BJ (cell line): Measurements from ENCODE around the gene VOPP1. TPM values are rescaled to one million over a fixed set of nuclear protein-coding genes. Genes with fewer than 3 reads are reported as not detected.

ENCODE experiments used
- CTCF ChIA-PET: fragments of 350-600 bp; formaldehyde crosslinking; extraction: SDS; loops from one replicate; lab custom pipeline; 2021; ENCODE audit warnings: antibody characterized with exemption, inconsistent platforms; lab: Yijun Ruan, JAX
- POLR2A ChIA-PET: fragments of 300-600 bp; sonication (Branson Sonifier 250); formaldehyde crosslinking; extraction: SDS; loops from one replicate; lab custom pipeline; 2021; ENCODE audit warnings: antibody characterized with exemption; lab: Charles Lee
- DNase-seq: peaks from one replicate; pipeline ENCODE4 v3.0.0-alpha.2; 2011; ENCODE audit warnings: low read depth
- H3K27me3 ChIP-seq: 2 replicates; pipeline ENCODE4 v1.6.0; 2011; ENCODE audit warnings: low read length; ENCODE audit not compliant: control insufficient read depth, insufficient read depth
- H3K36me3 ChIP-seq: 2 replicates; pipeline ENCODE4 v1.5.1; 2011; ENCODE audit warnings: low read length; ENCODE audit not compliant: control insufficient read depth, insufficient read depth
- H3K4me3 ChIP-seq: 2 replicates; pipeline ENCODE4 v1.5.1; 2011; ENCODE audit warnings: low read depth, mild to moderate bottlenecking, control low read depth, low read length
- polyA plus RNA-seq: library from polyadenylated mRNA; depleted of rRNA; stranded (reverse); fragments of >200 nt; gene quantifications from 2 replicates; pipeline ENCODE4 v1.2.3, GENCODE V29; 2011
- TF ChIP-seq, protein P1 (sequence below): IDR thresholded peaks from 2 replicates; pipeline ENCODE4 v1.5.1; 2011; ENCODE audit warnings: low read depth, mild to moderate bottlenecking, control low read depth, inconsistent platforms, low read length, moderate library complexity; ENCODE audit not compliant: insufficient read depth

Gene VOPP1
- polyA plus RNA-seq, 1 experiment = 83.7 TPM

GRCh38 chr7:55504093-55504859 lies 68.0 kb downstream of the VOPP1 start:
- TF ChIP-seq, protein P1, sequence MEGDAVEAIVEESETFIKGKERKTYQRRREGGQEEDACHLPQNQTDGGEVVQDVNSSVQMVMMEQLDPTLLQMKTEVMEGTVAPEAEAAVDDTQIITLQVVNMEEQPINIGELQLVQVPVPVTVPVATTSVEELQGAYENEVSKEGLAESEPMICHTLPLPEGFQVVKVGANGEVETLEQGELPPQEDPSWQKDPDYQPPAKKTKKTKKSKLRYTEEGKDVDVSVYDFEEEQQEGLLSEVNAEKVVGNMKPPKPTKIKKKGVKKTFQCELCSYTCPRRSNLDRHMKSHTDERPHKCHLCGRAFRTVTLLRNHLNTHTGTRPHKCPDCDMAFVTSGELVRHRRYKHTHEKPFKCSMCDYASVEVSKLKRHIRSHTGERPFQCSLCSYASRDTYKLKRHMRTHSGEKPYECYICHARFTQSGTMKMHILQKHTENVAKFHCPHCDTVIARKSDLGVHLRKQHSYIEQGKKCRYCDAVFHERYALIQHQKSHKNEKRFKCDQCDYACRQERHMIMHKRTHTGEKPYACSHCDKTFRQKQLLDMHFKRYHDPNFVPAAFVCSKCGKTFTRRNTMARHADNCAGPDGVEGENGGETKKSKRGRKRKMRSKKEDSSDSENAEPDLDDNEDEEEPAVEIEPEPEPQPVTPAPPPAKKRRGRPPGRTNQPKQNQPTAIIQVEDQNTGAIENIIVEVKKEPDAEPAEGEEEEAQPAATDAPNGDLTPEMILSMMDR = no peak
- ChIA-PET POLR2A (no interaction called here), CTCF (interaction anchor here (0.6 to 1.2 kb wide), 3 partner anchors 9 to 89 kb away, joined by 3 to 4 read pairs (median 3); no protein-coding TSS in a partner anchor)
- Histone ChIP-seq H3K27me3 (no peaks in the 10 kb centered on the region), H3K36me3 (peaks cover 3% of the 10 kb centered on the region; the same call in 1 of the 2 replicates), H3K4me3 (no peak overlapping the region)
- DNase-seq = no peak

DNA sequence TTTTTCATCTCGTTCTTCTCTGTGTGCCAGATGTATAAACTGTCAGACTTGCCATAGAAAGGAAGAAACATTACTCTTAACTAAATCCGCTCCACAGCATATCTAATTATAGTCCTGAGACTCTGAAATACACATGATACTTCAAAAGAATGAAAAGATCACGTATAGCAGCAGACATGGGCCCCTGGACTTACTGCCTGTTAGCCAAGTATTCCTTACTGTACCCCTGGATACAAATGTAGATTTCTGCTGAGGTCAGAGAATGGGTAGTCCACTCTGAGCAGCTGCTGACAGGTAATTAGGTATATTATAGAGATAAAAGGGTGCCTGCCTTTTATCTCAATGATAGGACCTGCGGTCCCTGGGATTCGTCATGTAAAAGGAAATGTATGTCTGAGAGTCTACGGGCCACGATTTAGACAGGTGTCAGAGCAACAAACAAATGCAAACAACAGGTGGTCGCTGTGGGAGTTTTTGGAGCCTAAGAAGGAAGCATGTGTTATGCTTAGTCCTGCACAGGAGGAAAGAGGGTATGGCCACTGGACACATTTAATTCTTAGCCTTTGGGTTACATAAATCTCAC lies 69.4 kb downstream of the VOPP1 start:
- TF ChIP-seq, protein P1 = no peak
- POLR2A ChIA-PET = no interaction called here
- no peak overlapping the region for H3K4me3 ChIP-seq
- CTCF ChIA-PET = no interaction called here
- no peak for DNase-seq
- H3K36me3 ChIP-seq = peaks cover 3% of the 10 kb centered on the region; the same call in 1 of the 2 replicates
- H3K27me3 ChIP-seq = no peaks in the 10 kb centered on the region

GRCh38 chr7:55502124-55502857 lies 70.0 kb downstream of the VOPP1 start:
- POLR2A ChIA-PET = no interaction called here

GRCh38 chr7:55501611-55502010 lies 70.7 kb downstream of the VOPP1 start:
- Histone ChIP-seq H3K36me3 (peaks cover 7% of the 10 kb centered on the region), H3K27me3 (no peaks in the 10 kb centered on the region), H3K4me3 (no peak overlapping the region)
- ChIA-PET POLR2A (no interaction called here), CTCF (interaction anchor here (1.4 kb wide), 1 partner anchor 10 kb away, joined by 4 read pairs; no protein-coding TSS in a partner anchor)
- DNase-seq = no peak
- TF ChIP-seq, protein P1 = no peak

More at GRCh38 chr7:55502124-55502857, 70.0 kb downstream of the VOPP1 start:
- Histone ChIP-seq H3K36me3 (peaks cover 3% of the 10 kb centered on the region; the same call in 1 of the 2 replicates), H3K4me3 (no peak overlapping the region), H3K27me3 (no peaks in the 10 kb centered on the region)
- no peak for DNase-seq
- CTCF ChIA-PET = interaction anchor here (1.4 kb wide), 1 partner anchor 9 kb away, joined by 4 read pairs; no protein-coding TSS in a partner anchor
- TF ChIP-seq, protein P1 = no peak
